ENCODE measurements around the gene CHAC2. TPM values are rescaled to one million over a fixed set of nuclear protein-coding genes. Genes with fewer than 3 reads are reported as not detected.
"Not testable (repeated sequence)": the region's sequence is repeated elsewhere in the genome, so short reads cannot be mapped to it uniquely, and the experiment has no call there.

The CHAC2 gene
- total RNA-seq (1 to 10 TPM in 2 of 5 donors, under 1 TPM in 1, not detected in 2; 0.45 to 4.2 (median 4.0) TPM), polyA plus RNA-seq (1 to 10 TPM; 3.0 to 6.6 (median 5.7) TPM)
- long read RNA-seq, donor 1, partial matches to known transcripts: 0 of 1 reads
- long read RNA-seq, donor 1, other reads (novel, unspliced or antisense): 0 of 1 reads
- long read RNA-seq, donor 2, partial matches to known transcripts: 0 of 2 reads
- long read RNA-seq, donor 2, other reads (novel, unspliced or antisense): 0 of 2 reads
- long read RNA-seq, donor 3, partial matches to known transcripts: 0 of 1 reads
- long read RNA-seq, donor 3, other reads (novel, unspliced or antisense): 0 of 1 reads
- long read RNA-seq, donor 4, partial matches to known transcripts: 0 of 1 reads
- long read RNA-seq, donor 4, other reads (novel, unspliced or antisense): 0 of 1 reads
- long read RNA-seq, donor 5, partial matches to known transcripts: 0 of 2 reads
- long read RNA-seq, donor 5, other reads (novel, unspliced or antisense): 0 of 2 reads
- long read RNA-seq, donor 6: 0 reads
- long read RNA-seq, donor 7, partial matches to known transcripts: 0 of 4 reads
- long read RNA-seq, donor 7, other reads (novel, unspliced or antisense): 0 of 4 reads
- long read RNA-seq, donor 8, partial matches to known transcripts: 0 of 2 reads
- long read RNA-seq, donor 8, other reads (novel, unspliced or antisense): 0 of 2 reads
- long read RNA-seq, donor 9, partial matches to known transcripts: 0 of 3 reads
- long read RNA-seq, donor 9, other reads (novel, unspliced or antisense): 0 of 3 reads
- long read RNA-seq, donor 10: 0 reads

DNA sequence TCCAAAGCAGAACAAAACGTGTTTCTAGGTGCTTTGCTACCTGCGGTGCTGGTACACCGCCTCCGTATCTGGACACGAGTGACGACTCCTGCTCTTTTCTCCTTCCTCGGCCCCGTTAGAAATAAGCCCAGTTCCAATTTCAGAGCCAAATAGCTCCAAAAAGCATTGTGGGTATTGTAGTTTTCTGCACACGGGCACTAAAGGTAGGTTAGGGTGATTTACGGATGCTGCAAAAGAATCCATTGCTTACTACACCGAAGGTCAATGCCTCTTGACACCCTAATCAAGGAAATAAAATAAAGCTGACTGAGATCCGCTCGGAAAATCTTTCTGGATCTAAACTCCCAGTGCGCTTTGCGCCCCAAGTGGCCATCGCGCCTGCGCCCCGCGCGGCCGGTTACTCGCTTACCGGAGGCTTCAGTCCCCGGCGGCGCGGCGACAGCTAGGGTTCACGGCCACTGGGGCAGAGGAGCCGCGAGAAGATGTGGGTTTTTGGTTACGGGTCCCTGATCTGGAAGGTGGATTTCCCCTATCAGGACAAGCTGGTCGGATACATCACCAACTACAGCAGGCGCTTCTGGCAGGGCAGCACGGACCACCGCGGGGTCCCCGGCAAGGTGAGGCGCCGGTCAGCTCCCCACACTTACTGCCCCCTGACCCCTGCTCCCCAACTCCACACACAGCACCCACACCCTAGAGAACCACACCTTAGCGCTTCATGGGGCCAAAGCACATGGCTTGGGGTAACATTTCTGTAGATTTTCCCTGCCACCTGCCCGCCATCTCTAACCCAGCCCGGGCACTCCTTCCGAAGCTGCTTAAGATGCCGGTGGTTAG is at the start of gene CHAC2:
Gene CHAC2 (plus strand): TSS at position 400 of the 837 bp plus-strand sequence. CDS start 83 bp downstream, at position 483.
- WGBS, 5 donors: 0% methylated on average over 44 to 46 of the region's 46 CpGs
- intact Hi-C loops (cut with DNase I; ENCODE audit: low total_unique reads): no loop called here
- peaks cover 11 to 50% (median 30%) of the 10 kb centered on the region in 4 donors for H3K4me1 ChIP-seq
- no peaks in the 10 kb centered on the region for H3K27me3 ChIP-seq
- TF ChIP-seq POLR2AphosphoS5 (IDR thresholded peaks at IDR 0.05) (peak; percentile 25 to 77 (median 56)), CTCF (IDR thresholded peaks at IDR 0.05) (peak in 5 of 7 experiments; percentile 29 to 63 (median 42)), POLR2A (IDR thresholded peaks at IDR 0.05) (peak in 1 of 4 donors; percentile 16), EP300 (IDR thresholded peaks at IDR 0.05) (no peak)
- peaks cover 6 to 18% (median 13%) of the 10 kb centered on the region in 4 donors for H3K36me3 ChIP-seq
- peak; percentile 89 to 95 for DNase-seq
- no peaks in the 10 kb centered on the region for H3K9me3 ChIP-seq
- H3K4me3 ChIP-seq: peak within 1 kb of the TSS; percentile 82 to 93 (median 88)
- peak within 1 kb of the TSS; percentile 74 to 86 (median 82) for H3K27ac ChIP-seq

DNA sequence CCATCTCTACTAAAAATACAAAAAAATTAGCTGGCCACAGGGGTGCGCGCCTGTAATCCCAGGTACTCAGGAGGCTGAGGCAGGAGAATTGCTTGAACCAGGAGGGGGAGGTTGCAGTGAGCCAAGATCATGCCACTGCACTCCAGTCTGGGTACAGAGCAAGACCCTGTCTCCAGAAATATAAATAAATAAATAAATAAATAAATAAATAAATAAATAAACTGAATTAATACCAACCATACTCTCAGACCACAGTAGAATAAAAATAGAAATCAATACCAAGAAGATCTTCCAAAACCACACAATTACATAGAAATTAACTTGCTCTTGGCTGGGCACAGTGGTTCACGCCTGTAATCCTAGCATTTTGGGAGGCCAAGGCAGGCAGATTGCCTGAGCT is 46.7 kb upstream of the CHAC2 start:
- DNase-seq; H3K27me3 ChIP-seq; H3K9me3 ChIP-seq; intact Hi-C loops (cut with DNase I; ENCODE audit: low total_unique reads); H3K4me3 ChIP-seq; H3K27ac ChIP-seq: not testable (repeated sequence)
- Histone ChIP-seq H3K36me3 (peaks cover 0 to 12% (median 8%) of the 10 kb centered on the region in 4 donors), H3K4me1 (peaks cover 0 to 21% (median 7%) of the 10 kb centered on the region in 4 donors)
- 95 to 100% (median 99%) methylated on average over 3 of the region's 3 CpGs for WGBS, 5 donors

DNA sequence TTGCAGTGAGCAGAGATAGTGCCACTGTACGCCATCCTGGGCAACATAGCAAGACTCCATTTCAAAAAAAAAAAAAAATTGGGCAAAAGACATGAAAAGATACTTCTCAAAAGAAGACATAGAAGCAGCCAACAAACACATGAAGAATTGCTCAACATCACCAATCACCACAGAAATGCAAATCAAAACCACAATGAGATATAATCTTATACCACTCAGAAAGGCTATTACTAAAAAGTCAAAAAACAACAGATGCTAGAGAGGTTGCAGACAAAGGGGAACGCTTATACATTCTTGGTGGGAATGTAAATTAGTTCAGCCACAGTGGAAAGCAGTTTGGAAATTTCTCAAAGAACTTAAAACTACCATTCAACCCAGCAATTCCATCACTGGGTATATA is 43.1 kb upstream of the CHAC2 start:
- no peaks in the 10 kb centered on the region for H3K27me3 ChIP-seq
- H3K27ac ChIP-seq: no peak overlapping the region
- no peak overlapping the region for H3K4me3 ChIP-seq
- intact Hi-C loops (cut with DNase I; ENCODE audit: low total_unique reads): no loop called here
- H3K36me3 ChIP-seq: peaks cover 0 to 20% (median 15%) of the 10 kb centered on the region in 4 donors
- TF ChIP-seq POLR2AphosphoS5 (IDR thresholded peaks at IDR 0.05): no peak
- no peak for TF ChIP-seq POLR2A (IDR thresholded peaks at IDR 0.05)
- TF ChIP-seq EP300 (IDR thresholded peaks at IDR 0.05): no peak
- no peak for TF ChIP-seq CTCF (IDR thresholded peaks at IDR 0.05)
- H3K4me1 ChIP-seq: peaks cover 0 to 5% (median 0%) of the 10 kb centered on the region in 4 donors
- no peak for DNase-seq
- 86 to 91% (median 88%) methylated on average over 2 of the region's 2 CpGs for WGBS, 5 donors
- H3K9me3 ChIP-seq: no peaks in the 10 kb centered on the region

DNA sequence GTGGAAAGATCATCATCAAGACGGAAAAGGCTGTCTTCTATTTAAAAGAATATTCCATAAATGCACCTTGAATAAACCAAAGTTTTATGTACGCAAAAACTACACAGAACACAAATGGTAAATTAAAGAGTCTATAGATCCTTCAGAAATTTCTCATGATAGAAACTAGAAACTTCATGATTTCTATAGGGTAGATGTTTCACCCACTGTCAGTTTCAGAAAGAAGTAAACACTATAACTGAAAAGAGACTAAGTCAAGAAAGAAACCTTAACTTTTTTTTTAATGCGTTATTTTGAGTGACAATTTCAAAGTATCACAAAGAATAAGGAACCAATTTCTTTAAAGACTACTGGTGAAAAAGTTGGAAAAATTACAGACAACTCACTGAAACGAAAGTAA is 41.9 kb upstream of the CHAC2 start:
- 90 to 96% (median 93%) methylated on average over 4 of the region's 4 CpGs for WGBS, 5 donors
- DNase-seq: no peak
- TF ChIP-seq EP300 (IDR thresholded peaks at IDR 0.05) (no peak), POLR2A (IDR thresholded peaks at IDR 0.05) (no peak), POLR2AphosphoS5 (IDR thresholded peaks at IDR 0.05) (no peak), CTCF (IDR thresholded peaks at IDR 0.05) (no peak)

More for the DNA sequence above, 41.9 kb upstream of the CHAC2 start:
- H3K27me3 ChIP-seq: no peaks in the 10 kb centered on the region
- no peak overlapping the region for H3K27ac ChIP-seq
- H3K4me1 ChIP-seq: peaks cover 0 to 5% (median 0%) of the 10 kb centered on the region in 4 donors
- intact Hi-C loops (cut with DNase I; ENCODE audit: low total_unique reads): no loop called here
- no peak overlapping the region for H3K4me3 ChIP-seq
- no peaks in the 10 kb centered on the region for H3K9me3 ChIP-seq
- peaks cover 0 to 20% (median 18%) of the 10 kb centered on the region in 4 donors for H3K36me3 ChIP-seq

All from stomach (tissue), 19 donors.